Neural cell (in vitro differentiated cells): ENCODE measurements around the gene PTPRZ1. TPM values are rescaled to one million over a fixed set of nuclear protein-coding genes. Genes with fewer than 3 reads are reported as not detected.

Experiments used
- H2AFZ ChIP-seq: fragments of 200-600, 300-800 bp; sonication (generic), shearing (Covaris generic); 2 replicates; pipeline ENCODE4 v1.6.0; 2014; ENCODE audit warnings: low read depth, mild to moderate bottlenecking, antibody characterized with exemption, low read length, moderate library complexity
- H3F3A ChIP-seq: fragments of 200-600 bp; shearing (Covaris generic); 2 replicates; pipeline ENCODE4 v1.6.1; 2016; ENCODE audit warnings: mild to moderate bottlenecking, moderate library complexity, mixed read lengths, antibody characterized with exemption, low read length; ENCODE audit not compliant: insufficient read depth, poor library complexity, severe bottlenecking
- H3K27ac ChIP-seq: fragments of 200-600, 300-800 bp; sonication (generic), shearing (Covaris generic); 2 replicates; pipeline ENCODE4 v1.5.1; 2014; ENCODE audit warnings: mild to moderate bottlenecking, low read length, moderate library complexity
- H3K27me3 ChIP-seq: fragments of 300-800, 200-600 bp; sonication (generic), shearing (Covaris generic); 2 replicates; pipeline ENCODE4 v1.6.0; 2014; ENCODE audit warnings: mild to moderate bottlenecking, low read depth, low read length, moderate library complexity; ENCODE audit not compliant: insufficient read depth
- H3K36me3 ChIP-seq: fragments of 300-800, 200-600 bp; sonication (generic), shearing (Covaris generic); 2 replicates; pipeline ENCODE4 v1.5.1; 2014; ENCODE audit warnings: mild to moderate bottlenecking, antibody characterized with exemption, low read length, moderate library complexity; ENCODE audit not compliant: insufficient read depth
- H3K4me2 ChIP-seq: fragments of 300-800, 200-600 bp; sonication (generic), shearing (Covaris generic); 2 replicates; pipeline ENCODE4 v1.6.0; 2014; ENCODE audit warnings: mild to moderate bottlenecking, low read length
- H3K4me3 ChIP-seq: fragments of 300-800, 200-600 bp; sonication (generic), shearing (Covaris generic); 2 replicates; pipeline ENCODE4 v1.5.1; 2014; ENCODE audit warnings: mild to moderate bottlenecking, low read length, moderate library complexity
- H3K79me2 ChIP-seq: fragments of 200-600 bp; shearing (Covaris generic); replicated peaks from 2 replicates; pipeline ENCODE4 v1.6.0; 2014; ENCODE audit warnings: mild to moderate bottlenecking, low read length, moderate library complexity; ENCODE audit not compliant: insufficient read depth
- H3K9ac ChIP-seq: fragments of 300-800, 200-600 bp; sonication (generic), shearing (Covaris generic); 2 replicates; pipeline ENCODE4 v1.6.1; 2016; ENCODE audit warnings: mild to moderate bottlenecking, low read length, mixed read lengths
- H3K9me2 ChIP-seq: fragments of 200-600 bp; shearing (Covaris generic); 2 replicates; pipeline ENCODE4 v1.6.1; 2016; ENCODE audit warnings: mild to moderate bottlenecking, low read length, mixed read lengths; ENCODE audit not compliant: insufficient read depth
- H3K9me3 ChIP-seq: fragments of 200-600, 300-800 bp; sonication (generic), shearing (Covaris generic); 2 replicates; pipeline ENCODE4 v1.6.1; 2016; ENCODE audit warnings: mild to moderate bottlenecking, mixed run types, low read length, moderate library complexity, mixed read lengths
- H4K20me1 ChIP-seq: fragments of 200-600 bp; shearing (Covaris generic); 2 replicates; pipeline ENCODE4 v1.6.1; 2016; ENCODE audit warnings: mild to moderate bottlenecking, mixed run types; ENCODE audit not compliant: insufficient read depth
- EZH2 ChIP-seq: fragments of 200-600, 300-800 bp; shearing (Covaris generic), sonication (generic); IDR thresholded peaks from 2 replicates; pipeline ENCODE4 v1.6.1; 2014; ENCODE audit warnings: antibody characterized with exemption, low read length, borderline replicate concordance, mild to moderate bottlenecking; ENCODE audit not compliant: insufficient read depth, poor library complexity, severe bottlenecking
- MXI1 ChIP-seq: fragments of 450-650 bp; conservative IDR thresholded peaks from 2 replicates; pipeline ENCODE4 v1.6.1; 2014; ENCODE audit warnings: antibody characterized with exemption, mild to moderate bottlenecking; ENCODE audit not compliant: poor library complexity, severe bottlenecking
- POLR2AphosphoS5 ChIP-seq: IDR thresholded peaks from 2 replicates; pipeline ENCODE4 v1.6.1; 2012
- RAD21 ChIP-seq: fragments of 450-650 bp; conservative IDR thresholded peaks from 2 replicates; pipeline ENCODE4 v1.6.1; 2014; ENCODE audit warnings: antibody characterized with exemption, mild to moderate bottlenecking, moderate library complexity
- TAF1 ChIP-seq: IDR thresholded peaks from 2 replicates; pipeline ENCODE4 v1.6.1; 2012; ENCODE audit warnings: low read depth
- polyA plus RNA-seq: library from polyadenylated mRNA; depleted of rRNA; stranded (reverse); fragments of >200 nt; gene quantifications from 2 replicates; pipeline ENCODE4 v1.2.3, GENCODE V29; 2014
- TF ChIP-seq, protein P1 (sequence below): fragments of 450-650 bp; IDR thresholded peaks from 2 replicates; pipeline ENCODE4 v1.5.1; 2014; ENCODE audit warnings: antibody characterized with exemption, mild to moderate bottlenecking, moderate library complexity; ENCODE audit not compliant: poor library complexity, severe bottlenecking
- TF ChIP-seq, protein P2 (sequence below): IDR thresholded peaks from 2 replicates; pipeline ENCODE4 v1.6.1; 2012; ENCODE audit warnings: borderline replicate concordance

Gene PTPRZ1
- polyA plus RNA-seq, 1 donor from 2014 or later = 11.8 TPM

DNA sequence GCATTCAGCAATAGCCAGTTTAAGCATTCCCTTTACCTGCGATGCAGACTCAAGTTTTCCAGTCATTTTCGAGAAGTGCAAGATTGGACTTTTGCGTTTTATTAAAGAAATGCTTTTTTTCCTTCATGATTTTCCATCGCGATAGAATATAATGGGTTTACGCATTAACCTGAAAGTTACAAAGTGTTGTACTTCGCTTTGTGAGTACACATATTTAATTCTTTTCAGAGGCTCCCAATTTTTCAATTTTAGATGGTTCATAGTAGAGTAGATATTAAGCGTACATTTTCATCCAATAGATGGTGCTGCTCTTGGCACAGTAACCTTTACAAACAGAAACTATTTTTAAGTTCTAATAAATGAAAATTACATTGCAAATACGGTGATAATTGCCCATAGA, 1.3 kb downstream of the PTPRZ1 start:
- peaks cover 51% of the 10 kb centered on the region for H3K79me2 ChIP-seq
- H3K9me3 ChIP-seq = no peaks in the 10 kb centered on the region
- no peaks in the 10 kb centered on the region for H4K20me1 ChIP-seq
- peak overlapping the region; percentile 74 for H3K4me3 ChIP-seq
- H3K9me2 ChIP-seq = no peaks in the 10 kb centered on the region
- no peak overlapping the region for H2AFZ ChIP-seq
- TF ChIP-seq EZH2 (no peak), TAF1 (no peak), MXI1 (no peak), POLR2AphosphoS5 (no peak), RAD21 (peak; percentile 13)
- TF ChIP-seq, protein P1, sequence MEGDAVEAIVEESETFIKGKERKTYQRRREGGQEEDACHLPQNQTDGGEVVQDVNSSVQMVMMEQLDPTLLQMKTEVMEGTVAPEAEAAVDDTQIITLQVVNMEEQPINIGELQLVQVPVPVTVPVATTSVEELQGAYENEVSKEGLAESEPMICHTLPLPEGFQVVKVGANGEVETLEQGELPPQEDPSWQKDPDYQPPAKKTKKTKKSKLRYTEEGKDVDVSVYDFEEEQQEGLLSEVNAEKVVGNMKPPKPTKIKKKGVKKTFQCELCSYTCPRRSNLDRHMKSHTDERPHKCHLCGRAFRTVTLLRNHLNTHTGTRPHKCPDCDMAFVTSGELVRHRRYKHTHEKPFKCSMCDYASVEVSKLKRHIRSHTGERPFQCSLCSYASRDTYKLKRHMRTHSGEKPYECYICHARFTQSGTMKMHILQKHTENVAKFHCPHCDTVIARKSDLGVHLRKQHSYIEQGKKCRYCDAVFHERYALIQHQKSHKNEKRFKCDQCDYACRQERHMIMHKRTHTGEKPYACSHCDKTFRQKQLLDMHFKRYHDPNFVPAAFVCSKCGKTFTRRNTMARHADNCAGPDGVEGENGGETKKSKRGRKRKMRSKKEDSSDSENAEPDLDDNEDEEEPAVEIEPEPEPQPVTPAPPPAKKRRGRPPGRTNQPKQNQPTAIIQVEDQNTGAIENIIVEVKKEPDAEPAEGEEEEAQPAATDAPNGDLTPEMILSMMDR = peak; percentile 32
- H3F3A ChIP-seq = no peaks in the 10 kb centered on the region
- peak overlapping the region; percentile 72 for H3K9ac ChIP-seq
- H3K4me2 ChIP-seq = peak overlapping the region; percentile 65
- H3K27me3 ChIP-seq = no peaks in the 10 kb centered on the region
- H3K27ac ChIP-seq = no peak overlapping the region
- no peaks in the 10 kb centered on the region for H3K36me3 ChIP-seq

DNA sequence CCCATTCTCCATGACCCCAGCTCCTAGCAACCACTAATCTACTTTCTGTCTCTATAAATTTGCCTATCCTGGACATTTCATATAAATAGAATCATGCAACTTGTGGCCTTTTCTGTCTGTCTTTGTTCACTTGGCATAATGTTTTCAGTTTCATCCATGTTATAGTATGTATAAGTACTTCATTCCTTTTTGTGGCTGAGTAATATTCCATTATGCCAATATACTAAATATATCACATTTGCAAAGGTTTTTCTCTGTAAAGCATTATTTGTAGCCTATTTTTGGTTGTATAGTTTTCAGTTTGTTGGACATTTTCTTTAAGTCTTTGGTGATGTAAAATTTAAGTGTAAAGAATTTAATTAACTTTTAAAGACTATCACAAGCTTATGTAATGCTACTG, 2.2 kb downstream of the PTPRZ1 start:
- no peak overlapping the region for H3K9ac ChIP-seq
- H3K9me2 ChIP-seq = no peaks in the 10 kb centered on the region
- TF ChIP-seq EZH2 (no peak), POLR2AphosphoS5 (no peak)
- TF ChIP-seq, protein P1 = no peak
- H3K9me3 ChIP-seq = no peaks in the 10 kb centered on the region
- H3K36me3 ChIP-seq = no peaks in the 10 kb centered on the region
- H3K4me2 ChIP-seq = no peak overlapping the region
- no peaks in the 10 kb centered on the region for H3K27me3 ChIP-seq
- no peak overlapping the region for H2AFZ ChIP-seq
- H3K4me3 ChIP-seq = peak overlapping the region; percentile 74
- H3F3A ChIP-seq = no peaks in the 10 kb centered on the region
- peaks cover 60% of the 10 kb centered on the region for H3K79me2 ChIP-seq
- no peak overlapping the region for H3K27ac ChIP-seq
- H4K20me1 ChIP-seq = no peaks in the 10 kb centered on the region

DNA sequence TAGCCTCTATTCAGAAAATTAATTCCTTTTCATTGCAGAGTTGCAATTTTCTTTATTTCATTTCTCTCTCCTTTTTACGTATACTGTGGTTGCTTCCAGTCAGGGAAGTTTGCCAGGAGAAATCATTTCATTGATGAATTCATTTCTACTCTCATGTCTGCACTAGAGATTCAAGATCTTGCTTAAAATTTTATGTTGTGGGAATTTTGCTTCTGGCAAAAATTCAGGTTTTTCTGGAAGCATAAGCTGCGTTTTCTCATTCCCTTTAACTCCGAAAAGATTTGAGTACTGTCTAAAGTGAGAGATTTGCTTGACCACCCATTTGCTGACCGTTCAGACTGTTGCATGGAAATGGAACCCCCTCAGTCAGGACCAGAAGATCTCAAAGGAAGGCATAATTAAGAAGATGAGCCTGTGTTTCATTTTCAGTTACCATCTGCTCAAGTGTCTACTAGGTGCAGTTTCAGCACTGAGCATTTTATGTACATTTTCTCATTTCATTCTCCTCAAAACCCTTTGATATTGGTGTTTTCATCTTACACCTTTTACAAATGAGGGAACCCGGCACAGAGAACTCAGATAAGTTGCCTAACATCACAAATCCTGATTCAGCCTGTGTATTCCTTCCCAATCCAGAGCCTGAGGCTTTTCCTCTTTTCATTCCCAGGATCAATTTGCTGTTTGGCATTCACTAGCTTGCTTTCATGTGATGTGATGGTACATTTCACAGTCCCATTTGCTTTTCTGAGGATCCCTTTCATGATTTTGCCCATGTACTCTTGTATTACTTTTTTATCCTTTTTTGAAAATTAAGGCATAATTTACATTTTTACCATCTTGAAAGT, 3.9 kb downstream of the PTPRZ1 start:
- Histone ChIP-seq H3K27ac (no peak overlapping the region), H3F3A (no peaks in the 10 kb centered on the region), H3K9me3 (no peaks in the 10 kb centered on the region), H3K9me2 (no peaks in the 10 kb centered on the region), H3K4me2 (no peak overlapping the region), H4K20me1 (no peaks in the 10 kb centered on the region), H3K4me3 (no peak overlapping the region), H3K79me2 (peaks cover 77% of the 10 kb centered on the region), H2AFZ (no peak overlapping the region), H3K27me3 (no peaks in the 10 kb centered on the region), H3K9ac (no peak overlapping the region), H3K36me3 (no peaks in the 10 kb centered on the region)
- TF ChIP-seq, protein P2, sequence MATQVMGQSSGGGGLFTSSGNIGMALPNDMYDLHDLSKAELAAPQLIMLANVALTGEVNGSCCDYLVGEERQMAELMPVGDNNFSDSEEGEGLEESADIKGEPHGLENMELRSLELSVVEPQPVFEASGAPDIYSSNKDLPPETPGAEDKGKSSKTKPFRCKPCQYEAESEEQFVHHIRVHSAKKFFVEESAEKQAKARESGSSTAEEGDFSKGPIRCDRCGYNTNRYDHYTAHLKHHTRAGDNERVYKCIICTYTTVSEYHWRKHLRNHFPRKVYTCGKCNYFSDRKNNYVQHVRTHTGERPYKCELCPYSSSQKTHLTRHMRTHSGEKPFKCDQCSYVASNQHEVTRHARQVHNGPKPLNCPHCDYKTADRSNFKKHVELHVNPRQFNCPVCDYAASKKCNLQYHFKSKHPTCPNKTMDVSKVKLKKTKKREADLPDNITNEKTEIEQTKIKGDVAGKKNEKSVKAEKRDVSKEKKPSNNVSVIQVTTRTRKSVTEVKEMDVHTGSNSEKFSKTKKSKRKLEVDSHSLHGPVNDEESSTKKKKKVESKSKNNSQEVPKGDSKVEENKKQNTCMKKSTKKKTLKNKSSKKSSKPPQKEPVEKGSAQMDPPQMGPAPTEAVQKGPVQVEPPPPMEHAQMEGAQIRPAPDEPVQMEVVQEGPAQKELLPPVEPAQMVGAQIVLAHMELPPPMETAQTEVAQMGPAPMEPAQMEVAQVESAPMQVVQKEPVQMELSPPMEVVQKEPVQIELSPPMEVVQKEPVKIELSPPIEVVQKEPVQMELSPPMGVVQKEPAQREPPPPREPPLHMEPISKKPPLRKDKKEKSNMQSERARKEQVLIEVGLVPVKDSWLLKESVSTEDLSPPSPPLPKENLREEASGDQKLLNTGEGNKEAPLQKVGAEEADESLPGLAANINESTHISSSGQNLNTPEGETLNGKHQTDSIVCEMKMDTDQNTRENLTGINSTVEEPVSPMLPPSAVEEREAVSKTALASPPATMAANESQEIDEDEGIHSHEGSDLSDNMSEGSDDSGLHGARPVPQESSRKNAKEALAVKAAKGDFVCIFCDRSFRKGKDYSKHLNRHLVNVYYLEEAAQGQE = no peak
- no peak for TF ChIP-seq POLR2AphosphoS5
- TF ChIP-seq RAD21 = no peak
- TF ChIP-seq TAF1 = no peak
- TF ChIP-seq, protein P1 = no peak
- TF ChIP-seq MXI1 = no peak
